ENCODE data around the gene RBP7.

Gene RBP7

DNA sequence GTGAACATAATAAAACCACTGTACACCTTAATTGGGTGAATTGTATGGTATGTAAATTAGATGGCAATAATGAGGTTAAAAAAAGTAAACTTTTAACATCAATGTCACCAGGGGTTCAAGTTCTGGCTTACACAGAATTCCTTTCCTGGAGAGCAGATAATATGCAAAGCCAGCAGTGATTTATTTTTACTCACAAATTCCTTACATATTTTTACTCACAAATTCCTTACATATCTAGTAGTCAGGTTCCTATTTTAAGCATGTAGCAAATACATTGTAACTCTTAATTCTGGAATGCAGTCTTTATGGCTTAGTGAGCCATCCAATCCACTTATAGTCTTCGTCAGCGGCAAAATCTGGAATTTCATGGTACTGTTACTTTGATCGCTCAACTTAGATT is 34.4 kb downstream of the RBP7 start:
- no peak for DNase-seq

- DNase-seq, result peak; percentile 99 to 100 (median 100)
These were observed 35.7 kb downstream of the RBP7 start, which contains the start of gene UBE4B for GRCh38 chr1:10032590-10033358. UBE4B (plus strand) TSS chr1:10032958; CDS start chr1:10033671, 713 bp downstream.

GRCh38 chr1:10033359-10033845 is 36.4 kb downstream of the RBP7 start:
- DNase-seq, result peak; percentile 24 to 54 (median 46)

GRCh38 chr1:10042746-10043145 is 45.7 kb downstream of the RBP7 start:
- DNase-seq, result no peak

DNA sequence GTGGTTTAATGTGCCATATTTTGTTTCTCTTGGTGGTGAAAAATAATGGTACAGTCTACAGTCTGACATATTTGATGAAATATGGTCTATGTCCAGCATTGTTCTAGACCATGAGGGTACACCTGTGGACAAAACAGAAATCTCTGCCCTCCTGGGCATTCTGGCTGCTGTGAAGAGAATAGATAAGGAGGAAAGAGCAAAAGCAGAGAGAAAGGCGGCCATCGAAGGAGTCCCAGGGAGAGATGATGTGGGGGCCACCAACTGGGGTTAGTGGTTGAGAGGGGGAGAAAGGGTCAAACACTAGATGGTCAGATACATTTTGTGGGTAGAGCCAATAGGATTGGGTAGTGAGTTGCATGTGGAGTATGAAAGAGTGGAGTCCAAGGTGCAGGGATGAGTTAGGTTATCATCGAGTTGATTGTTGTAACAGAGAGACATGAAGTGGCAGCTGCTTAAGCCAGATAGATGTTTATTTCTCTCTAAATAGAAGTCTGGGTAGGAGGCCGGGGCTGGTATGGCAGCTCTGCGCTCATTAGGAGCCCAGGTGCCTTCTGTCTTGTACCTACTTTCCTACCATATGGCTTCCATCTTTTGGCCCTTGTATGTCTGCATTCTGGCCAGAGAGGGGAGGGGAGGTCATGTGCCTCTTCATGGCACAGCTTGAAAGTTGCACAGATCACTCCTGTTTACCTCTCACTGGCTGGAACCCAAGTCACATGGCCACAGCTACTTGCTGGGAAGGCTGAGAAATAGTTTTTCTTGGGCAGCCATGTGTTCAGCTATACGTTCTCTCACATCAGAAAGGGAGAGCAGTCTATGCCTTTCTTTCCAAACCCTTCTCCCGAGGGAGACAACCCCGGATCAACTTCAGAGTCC is 48.7 kb downstream of the RBP7 start:
- DNase-seq, result no peak

- DNase-seq, result no peak
These were observed 49.5 kb downstream of the RBP7 start for GRCh38 chr1:10046356-10047085.

DNA sequence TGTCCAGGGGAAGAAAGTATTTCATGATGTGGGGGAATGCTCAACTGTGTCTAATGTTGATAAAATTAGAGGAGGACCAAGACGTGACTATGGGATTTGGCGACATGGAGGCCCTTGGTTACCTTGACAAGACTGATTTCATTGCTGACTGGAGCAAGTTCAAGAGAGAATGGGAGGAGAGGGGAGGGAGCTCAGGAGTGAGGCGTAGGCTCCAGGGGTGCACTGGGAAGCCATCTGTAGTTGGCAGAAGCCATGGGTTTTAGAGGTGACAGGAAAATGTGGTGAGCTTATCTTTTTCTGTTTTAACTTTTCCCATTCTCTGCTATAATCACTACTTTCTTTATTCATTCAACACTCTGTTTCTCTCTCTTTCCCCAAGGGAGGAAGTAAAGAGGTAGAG is 51.6 kb downstream of the RBP7 start:
- DNase-seq, result no peak

DNA sequence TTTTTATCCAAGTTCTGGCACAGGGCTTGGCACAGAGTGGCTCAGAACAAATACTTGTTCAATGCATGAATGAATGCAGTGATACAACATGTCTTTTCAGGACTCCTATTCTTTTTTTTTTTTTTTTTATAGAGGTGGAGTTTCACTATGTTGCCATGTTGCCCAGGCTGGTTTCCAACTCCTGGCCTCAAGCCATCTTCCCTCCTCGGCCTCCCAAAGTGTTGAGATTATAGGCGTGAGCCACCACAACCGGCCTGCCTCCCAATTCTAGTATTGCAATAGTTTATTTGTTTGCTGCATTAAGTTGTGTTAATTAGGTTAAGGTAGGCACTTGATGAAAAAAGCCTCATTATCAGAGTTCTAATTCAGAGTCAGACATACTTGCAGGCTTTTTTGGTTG is 53.6 kb downstream of the RBP7 start:
- DNase-seq, result no peak

DNA sequence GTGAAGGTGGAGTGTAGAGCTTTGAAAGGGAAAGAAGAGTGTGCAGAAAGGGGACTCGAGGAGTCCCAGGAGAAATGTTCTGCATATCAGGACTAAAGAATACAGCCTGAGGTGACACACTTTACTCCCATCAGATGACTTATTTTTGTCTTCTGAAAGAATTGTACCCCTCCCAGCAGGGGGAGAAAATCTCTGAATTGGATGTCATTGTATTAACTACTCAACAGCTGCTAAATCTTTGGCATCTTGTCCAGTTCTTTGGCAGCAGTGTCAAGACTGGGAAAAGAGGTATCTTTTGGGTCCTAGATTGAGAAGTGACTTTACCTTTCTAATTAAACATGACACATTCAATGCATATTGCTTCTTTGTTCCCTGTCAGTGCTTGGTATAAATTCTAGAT is 54.6 kb downstream of the RBP7 start:
- DNase-seq, result no peak

- DNase-seq, result no peak
These were observed 55.3 kb downstream of the RBP7 start for GRCh38 chr1:10052347-10052746.

- no peak for DNase-seq
These were observed 57.4 kb downstream of the RBP7 start for GRCh38 chr1:10054465-10054864.

- DNase-seq, result no peak
These were observed 59.6 kb downstream of the RBP7 start for GRCh38 chr1:10056599-10056987.

DNA sequence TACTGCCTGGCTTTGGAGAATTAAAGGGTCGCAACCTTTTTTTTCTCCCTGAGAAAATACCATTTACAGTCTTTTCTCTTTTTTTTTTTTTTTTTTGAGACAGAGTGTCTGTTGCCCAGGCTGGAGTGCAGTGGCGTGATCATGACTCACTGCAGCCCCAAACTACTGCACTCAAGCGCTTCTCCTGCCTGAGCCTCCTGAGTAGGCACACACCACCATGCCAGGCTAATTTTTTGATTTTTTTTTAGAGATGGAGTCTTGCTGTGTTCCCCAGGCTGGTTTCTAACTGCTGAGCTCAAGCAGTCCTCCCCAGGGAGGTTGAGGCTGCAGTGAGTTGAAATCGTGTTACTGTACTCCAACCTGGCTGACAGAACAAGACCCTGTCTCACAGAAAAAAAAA is 60.3 kb downstream of the RBP7 start:
- peak; percentile 57 to 77 (median 74) for DNase-seq

GRCh38 chr1:10057796-10058195 is 60.8 kb downstream of the RBP7 start:
- DNase-seq, result no peak

GRCh38 chr1:10059342-10059718 is 62.3 kb downstream of the RBP7 start:
- no peak for DNase-seq

DNA sequence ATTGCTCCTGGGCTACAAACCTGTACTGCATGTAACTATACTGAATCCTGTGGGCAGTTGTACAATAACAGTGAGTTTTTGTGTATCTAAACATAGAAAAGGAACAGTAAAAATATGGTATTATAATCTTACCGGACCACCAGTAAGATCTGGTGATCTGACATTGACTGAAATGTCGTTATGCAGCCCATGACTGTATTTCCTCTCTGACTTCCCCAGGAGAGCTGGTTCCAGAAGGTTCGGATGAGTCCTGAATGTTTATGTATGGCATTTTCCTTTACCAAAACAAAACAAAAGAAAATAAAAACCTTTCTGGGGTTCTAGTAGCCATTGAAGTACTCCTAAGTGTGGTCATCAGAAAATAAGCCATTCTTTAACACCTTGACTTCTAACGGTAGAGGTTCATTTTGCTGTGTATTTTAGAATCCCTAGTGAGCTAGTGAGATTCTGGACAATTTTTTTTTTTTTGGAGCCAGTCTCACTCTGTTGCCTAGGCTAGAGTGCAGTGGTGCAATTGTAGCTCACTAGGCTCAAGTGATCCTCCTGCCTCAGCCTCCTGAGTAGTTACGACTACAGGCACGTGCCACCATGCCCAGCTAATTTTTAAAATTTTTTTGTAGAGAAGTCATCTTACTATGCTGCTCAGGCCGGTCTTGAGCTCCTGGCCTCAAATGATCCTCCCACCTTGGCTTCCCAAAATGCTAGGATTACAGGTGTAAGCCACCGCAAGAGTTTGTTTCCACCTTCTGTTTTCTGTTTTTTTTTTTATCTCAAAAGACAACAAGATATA is 63.5 kb downstream of the RBP7 start:
- DNase-seq, result no peak

- DNase-seq, result no peak
These were observed 64.2 kb downstream of the RBP7 start for GRCh38 chr1:10061276-10061675.

DNA sequence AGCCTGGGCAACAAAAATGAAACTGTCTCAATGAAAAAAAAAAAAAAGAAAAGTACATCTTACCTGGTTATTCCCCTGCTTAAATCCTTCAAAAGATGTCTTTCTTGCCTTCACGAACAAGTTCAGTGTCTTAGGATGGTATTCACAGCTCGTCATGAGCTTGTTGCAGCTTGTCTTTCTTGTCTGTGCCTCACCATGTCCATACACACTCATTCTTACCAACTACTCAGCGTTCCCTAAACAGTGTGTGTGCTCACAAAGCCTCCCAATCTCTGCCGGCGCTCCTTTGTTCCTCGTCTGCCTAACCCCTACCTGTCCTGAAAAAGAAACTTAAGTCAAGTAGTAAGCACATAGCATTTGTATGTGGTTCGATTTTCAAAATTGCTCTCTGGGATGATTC is 66.8 kb downstream of the RBP7 start:
- no peak for DNase-seq

DNA sequence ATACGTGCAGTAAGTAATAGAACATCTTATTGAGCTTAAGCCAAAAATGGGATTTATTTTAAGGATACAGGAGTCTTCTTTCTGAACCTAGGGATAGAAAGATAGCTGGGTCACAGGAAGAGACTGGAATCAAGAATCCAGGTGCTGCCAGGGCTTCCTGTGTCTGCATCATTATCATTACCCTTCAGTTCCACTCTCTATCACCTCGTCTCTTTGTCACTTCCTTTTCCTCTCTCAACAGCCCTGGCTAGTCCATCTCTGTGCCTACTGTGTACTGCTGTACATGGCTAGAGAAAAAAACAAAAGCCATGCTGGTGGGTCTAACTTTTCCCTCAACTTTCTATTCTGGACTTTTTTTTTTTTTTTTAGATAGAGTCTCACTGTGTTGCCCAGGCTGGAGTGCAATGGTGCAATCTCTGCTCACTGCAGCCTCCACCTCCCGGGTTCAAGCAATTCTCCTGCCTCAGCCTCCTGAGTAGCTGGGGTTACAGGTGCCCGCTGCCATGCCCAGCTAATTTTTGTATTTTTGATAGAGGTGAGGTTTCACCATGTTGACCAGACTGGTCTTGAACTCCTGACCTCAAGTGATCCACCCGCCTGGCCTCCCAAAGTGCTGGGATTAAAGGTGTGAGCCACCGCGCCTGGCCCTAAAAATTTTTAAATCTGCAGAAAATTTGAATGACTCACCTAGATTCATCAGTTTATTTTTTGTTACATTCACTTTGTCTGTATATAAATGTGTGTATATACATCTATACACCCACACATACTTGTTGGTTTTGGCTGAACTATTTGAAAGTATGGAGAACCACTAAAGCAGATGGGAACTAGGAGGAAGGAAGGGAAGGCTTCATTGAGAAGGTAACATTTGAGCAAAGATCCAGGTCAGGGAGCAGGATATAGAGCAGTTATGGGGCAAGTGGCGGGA is 67.7 kb downstream of the RBP7 start:
- no peak for DNase-seq

GRCh38 chr1:10065344-10065685 is 68.3 kb downstream of the RBP7 start:
- peak; percentile 82 to 89 (median 86) for DNase-seq

Measured in suppressor macrophage (primary cell).